ENCODE data around the gene DYNC1I1.

- no peak for TF ChIP-seq YY1 (IDR thresholded peaks at IDR 0.05; ENCODE audit: insufficient read depth, insufficient read length)
- no peak for TF ChIP-seq SUZ12 (IDR thresholded peaks at IDR 0.05; ENCODE audit: extremely low read depth, insufficient read depth, insufficient read length)
Observed at GRCh38 chr7:95758187-95758586, 14.2 kb upstream of the DYNC1I1 start.
